B cell (primary cell): ENCODE data around the gene SEC14L5. TPM values are rescaled to one million over a fixed set of nuclear protein-coding genes. Genes with fewer than 3 reads are reported as not detected.

Source experiments
- ATAC-seq: fragments of 200-7000 bp; cut with Tn5 transposase; one replicate; pipeline ENCODE4 v1.10.0; 2021; ENCODE audit warnings: low read depth, mild to moderate bottlenecking, moderate number of reproducible peaks, moderate library complexity
- CTCF ChIA-PET: fragments of 350-600 bp; sonication (Branson Sonifier 250); formaldehyde crosslinking; loops from one replicate; lab custom pipeline; 2021; ENCODE audit warnings: antibody characterized with exemption, inconsistent platforms; lab: Charles Lee
- POLR2A ChIA-PET: fragments of 350-600 bp; sonication (Branson Sonifier 250); formaldehyde crosslinking; loops from one replicate; lab custom pipeline; 2021; ENCODE audit warnings: antibody characterized with exemption; lab: Charles Lee
- DNase-seq: peaks from one replicate; pipeline ENCODE4 v3.0.0; 2013
- H2AFZ ChIP-seq: 2 replicates; pipeline ENCODE4 v1.6.1; 2012; ENCODE audit warnings: mild to moderate bottlenecking, low read depth, low read length; ENCODE audit not compliant: insufficient read depth, poor library complexity, severe bottlenecking
- H3K27ac ChIP-seq, 2 donors: 1 replicate in 1 of 2; 2 replicates in 1 of 2; pipeline ENCODE4 v1.5.1; 2012 to 2013; ENCODE audit warnings: low read length in 2 of 2, mild to moderate bottlenecking in 2 of 2, moderate library complexity in 1 of 2
- H3K27me3 ChIP-seq, 4 experiments: fragments of 200-600 bp in 1 of 4; sonication (generic) in 1 of 4; replicated peaks in 1 of 4; 1 replicate in 2 of 4; 2 replicates in 2 of 4; pipeline versions ENCODE4 v1.6.1 to v1.7.0; 2013 to 2016; ENCODE audit warnings: low read length in 3 of 4, mild to moderate bottlenecking in 2 of 4, mixed read lengths in 1 of 4, moderate library complexity in 1 of 4; ENCODE audit not compliant: insufficient read depth in 4 of 4, control insufficient read depth in 3 of 4; ENCODE audit errors: control extremely low read depth in 1 of 4
- H3K36me3 ChIP-seq, 2 experiments: replicated peaks in 1 of 2; 1 replicate in 1 of 2; 2 replicates in 1 of 2; pipeline versions ENCODE4 v1.6.1 to v1.7.1; 2013; ENCODE audit warnings: low read length in 1 of 2; ENCODE audit not compliant: insufficient read depth in 2 of 2, control insufficient read depth in 1 of 2; ENCODE audit errors: control extremely low read depth in 1 of 2, extremely low read depth in 1 of 2
- H3K4me1 ChIP-seq, 2 donors: fragments of 200-600 bp in 1 of 2; sonication (generic) in 1 of 2; 1 replicate in 1 of 2; 2 replicates in 1 of 2; pipeline versions ENCODE4 v1.5.1 to v1.6.1; 2013 to 2017; ENCODE audit warnings: low read length in 2 of 2; ENCODE audit not compliant: control insufficient read depth in 2 of 2, insufficient read depth in 2 of 2
- H3K4me2 ChIP-seq: replicated peaks from 2 replicates; pipeline ENCODE3; 2012; ENCODE audit warnings: mild to moderate bottlenecking, low read depth, low read length; ENCODE audit not compliant: poor library complexity, severe bottlenecking
- H3K4me3 ChIP-seq, 5 experiments: fragments of 200-600 bp in 1 of 5; sonication (generic) in 1 of 5; 1 replicate in 3 of 5; 2 replicates in 2 of 5; pipeline versions ENCODE4 v1.5.1 to v1.7.0; 2011 to 2016; ENCODE audit warnings: low read length in 4 of 5, mild to moderate bottlenecking in 4 of 5, low read depth in 2 of 5, control low read depth in 1 of 5, moderate library complexity in 1 of 5; ENCODE audit not compliant: insufficient read depth in 1 of 5; ENCODE audit errors: control extremely low read depth in 1 of 5, extremely low read depth in 1 of 5
- H3K79me2 ChIP-seq: fragments of 200-600 bp; sonication (generic); one replicate; pipeline ENCODE4 v1.6.0; 2016; ENCODE audit warnings: low read length; ENCODE audit not compliant: control insufficient read depth, insufficient read depth
- H3K9ac ChIP-seq: fragments of 200-600 bp; sonication (generic); 2 replicates; pipeline ENCODE4 v1.6.1; 2017; ENCODE audit warnings: mild to moderate bottlenecking, low read length, moderate library complexity
- H3K9me3 ChIP-seq, 3 donors: one replicate each; pipeline versions ENCODE4 v1.6.1 to v1.7.1; 2013; ENCODE audit warnings: low read length in 2 of 3; ENCODE audit not compliant: control insufficient read depth in 2 of 3, insufficient read depth in 1 of 3; ENCODE audit errors: control extremely low read depth in 1 of 3
- H4K20me1 ChIP-seq: 2 replicates; pipeline ENCODE4 v1.6.0; 2012; ENCODE audit warnings: mild to moderate bottlenecking, low read length; ENCODE audit not compliant: insufficient read depth, control insufficient read depth, poor library complexity, severe bottlenecking
- H3K27ac Mint-ChIP-seq: one replicate; pipeline ENCODE4 v1.8.0; 2021; ENCODE audit warnings: mixed read lengths
- H3K27me3 Mint-ChIP-seq: one replicate; pipeline ENCODE4 v1.8.0; 2021; ENCODE audit warnings: mixed read lengths
- H3K4me1 Mint-ChIP-seq: one replicate; pipeline ENCODE4 v1.8.0; 2021; ENCODE audit warnings: mixed read lengths
- H3K4me3 Mint-ChIP-seq: one replicate; pipeline ENCODE4 v1.8.0; 2021; ENCODE audit warnings: mixed read lengths
- H3K9me3 Mint-ChIP-seq: one replicate; pipeline ENCODE4 v1.8.0; 2022; ENCODE audit warnings: mixed read lengths; ENCODE audit not compliant: insufficient read depth
- EZH2 ChIP-seq: IDR thresholded peaks from 2 replicates; pipeline ENCODE4 v1.6.1; 2012; ENCODE audit warnings: borderline replicate concordance, low read depth, mild to moderate bottlenecking, moderate library complexity, low read length; ENCODE audit not compliant: insufficient read depth, poor library complexity, severe bottlenecking
- WGBS: methylation state at CpG from one replicate; pipeline ENCODE4 v1.1.5; 2013; ENCODE audit warnings: missing lambda C conversion rate; ENCODE audit not compliant: insufficient coverage; 5-methylcytosine and 5-hydroxymethylcytosine counted together
- intact Hi-C: fragments of 100-400 bp; cut with micrococcal nuclease; formaldehyde crosslinking; loops from one replicate; pipeline ENCODE4 v1.10.0; 2022
- polyA plus RNA-seq: library from polyadenylated mRNA; depleted of rRNA; stranded (reverse); fragments of >200 nt; gene quantifications from 2 replicates; pipeline ENCODE4 v1.2.3, GENCODE V29; 2012
- total RNA-seq, 2 donors: library from RNA; stranded (reverse); fragments of 120-200 nt in 1 of 2; gene quantifications; 1 replicate in 1 of 2; 2 replicates in 1 of 2; pipeline versions ENCODE4 v1.2.3 to v1.2.4, GENCODE V29; 2013 to 2022
- TF ChIP-seq, protein P1 (sequence below): fragments of 200-600 bp; IDR thresholded peaks from one replicate; pipeline ENCODE4 v1.8.0; 2022; ENCODE audit warnings: antibody characterized with exemption, mild to moderate bottlenecking

SEC14L5 gene
- total and polyA plus RNA-seq, 2 donors (not counting 1 experiment from before 2014, with no cell fraction given), result not detected

DNA sequence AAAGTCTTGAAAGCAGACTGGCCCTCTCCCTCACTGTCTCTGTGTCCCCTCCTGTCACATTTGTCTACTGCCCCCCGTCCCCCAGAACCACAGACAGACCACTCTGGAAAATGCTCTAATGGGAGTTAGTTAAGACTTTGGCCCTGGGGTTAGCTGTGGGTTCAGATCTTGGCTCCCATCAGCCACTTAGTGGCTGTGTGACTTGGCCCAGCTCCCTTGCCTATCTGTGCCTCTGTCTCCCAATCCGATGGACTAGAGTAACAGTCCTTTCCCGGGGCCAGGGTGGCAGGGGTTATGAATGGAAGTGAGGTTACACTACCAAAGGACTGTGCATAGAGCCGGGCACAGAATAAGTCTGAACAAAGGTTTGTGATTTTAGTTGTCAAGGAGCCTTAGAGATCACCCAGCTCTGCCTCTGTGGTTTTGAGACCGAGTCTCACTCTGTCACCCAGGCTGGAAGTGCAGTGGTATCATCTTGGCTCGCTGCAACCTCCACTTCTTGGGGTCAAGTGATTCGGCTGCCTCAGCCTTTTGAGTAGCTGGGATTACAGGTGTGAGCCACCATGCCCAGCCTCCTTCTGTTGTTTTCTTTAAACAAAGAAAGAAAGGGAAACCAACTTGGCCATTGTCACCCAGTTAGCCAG is 44.9 kb upstream of the SEC14L5 start:
- H3K9me3 ChIP-seq, result peaks cover 0 to 4% (median 0%) of the 10 kb centered on the region in 3 donors
- TF ChIP-seq EZH2, result no peak
- TF ChIP-seq, protein P1, sequence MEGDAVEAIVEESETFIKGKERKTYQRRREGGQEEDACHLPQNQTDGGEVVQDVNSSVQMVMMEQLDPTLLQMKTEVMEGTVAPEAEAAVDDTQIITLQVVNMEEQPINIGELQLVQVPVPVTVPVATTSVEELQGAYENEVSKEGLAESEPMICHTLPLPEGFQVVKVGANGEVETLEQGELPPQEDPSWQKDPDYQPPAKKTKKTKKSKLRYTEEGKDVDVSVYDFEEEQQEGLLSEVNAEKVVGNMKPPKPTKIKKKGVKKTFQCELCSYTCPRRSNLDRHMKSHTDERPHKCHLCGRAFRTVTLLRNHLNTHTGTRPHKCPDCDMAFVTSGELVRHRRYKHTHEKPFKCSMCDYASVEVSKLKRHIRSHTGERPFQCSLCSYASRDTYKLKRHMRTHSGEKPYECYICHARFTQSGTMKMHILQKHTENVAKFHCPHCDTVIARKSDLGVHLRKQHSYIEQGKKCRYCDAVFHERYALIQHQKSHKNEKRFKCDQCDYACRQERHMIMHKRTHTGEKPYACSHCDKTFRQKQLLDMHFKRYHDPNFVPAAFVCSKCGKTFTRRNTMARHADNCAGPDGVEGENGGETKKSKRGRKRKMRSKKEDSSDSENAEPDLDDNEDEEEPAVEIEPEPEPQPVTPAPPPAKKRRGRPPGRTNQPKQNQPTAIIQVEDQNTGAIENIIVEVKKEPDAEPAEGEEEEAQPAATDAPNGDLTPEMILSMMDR, result no peak
- DNase-seq (no peak), ATAC-seq (no peak)
- ChIA-PET CTCF (no interaction called here), POLR2A (no interaction called here)
- Mint-ChIP-seq H3K4me3 (no peak overlapping the region), H3K9me3 (no peaks in the 10 kb centered on the region), H3K4me1 (no peaks in the 10 kb centered on the region), H3K27ac (no peak overlapping the region), H3K27me3 (peaks cover 13% of the 10 kb centered on the region)
- intact Hi-C loops, result no loop called here
- no peak overlapping the region for H3K4me2 ChIP-seq
- H3K4me3 ChIP-seq, result no peak overlapping the region
- no peaks in the 10 kb centered on the region for H3K4me1 ChIP-seq
- no peaks in the 10 kb centered on the region for H3K79me2 ChIP-seq
- H3K36me3 ChIP-seq, result no peaks in the 10 kb centered on the region
- no peak overlapping the region for H3K27ac ChIP-seq
- no peak overlapping the region for H3K9ac ChIP-seq
- H2AFZ ChIP-seq, result no peak overlapping the region
- H3K27me3 ChIP-seq, result peaks cover 0 to 12% (median 1%) of the 10 kb centered on the region in 4 experiments
- H4K20me1 ChIP-seq, result no peaks in the 10 kb centered on the region
- 92% methylated on average over 5 of the region's 7 CpGs for WGBS

DNA sequence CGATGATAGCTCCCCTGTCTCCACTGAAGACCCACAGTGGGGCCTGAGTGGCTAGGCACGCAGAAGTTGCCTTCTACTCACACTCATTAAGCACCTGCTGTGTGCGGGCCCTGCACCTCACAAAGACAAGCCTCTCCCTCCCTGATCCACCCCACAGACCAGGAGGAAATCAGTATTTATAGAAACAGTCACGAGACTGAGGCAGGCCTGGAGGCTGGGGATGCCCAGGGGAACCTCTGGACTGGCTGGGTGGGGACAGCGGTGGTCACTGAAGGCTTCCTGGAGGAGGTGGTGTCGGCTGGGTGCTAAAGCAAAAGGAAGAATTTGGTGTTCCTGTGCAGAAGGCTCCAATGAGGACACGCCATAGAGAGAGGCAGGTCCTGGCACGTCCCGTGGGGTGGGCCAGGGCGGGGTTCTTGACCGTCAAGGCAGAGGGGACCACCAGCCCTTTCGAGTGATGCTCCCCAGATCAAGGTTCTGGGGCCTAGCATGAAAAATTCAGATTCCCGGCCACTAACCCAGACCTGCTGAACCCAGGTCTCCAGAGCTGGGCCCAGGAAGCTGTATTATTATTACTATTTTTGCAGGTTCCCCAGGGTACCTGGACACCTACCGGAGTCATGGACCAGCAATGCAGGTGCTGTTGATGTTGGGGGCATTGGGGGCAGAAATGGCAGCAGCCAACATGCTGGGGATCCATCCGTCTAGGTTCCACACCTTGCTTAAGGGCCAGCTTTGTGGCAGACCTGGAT is 44.2 kb upstream of the SEC14L5 start:
- Histone ChIP-seq H3K4me1 (no peaks in the 10 kb centered on the region), H3K9me3 (peaks cover 0 to 4% (median 0%) of the 10 kb centered on the region in 3 donors), H3K27me3 (peaks cover 0 to 12% (median 1%) of the 10 kb centered on the region in 4 experiments), H3K4me3 (no peak overlapping the region), H2AFZ (no peak overlapping the region), H3K27ac (no peak overlapping the region), H3K79me2 (no peaks in the 10 kb centered on the region), H3K36me3 (no peaks in the 10 kb centered on the region), H3K9ac (no peak overlapping the region), H3K4me2 (no peak overlapping the region), H4K20me1 (no peaks in the 10 kb centered on the region)
- Mint-ChIP-seq H3K27me3 (peaks cover 14% of the 10 kb centered on the region), H3K4me3 (no peak overlapping the region), H3K4me1 (no peaks in the 10 kb centered on the region), H3K9me3 (no peaks in the 10 kb centered on the region), H3K27ac (no peak overlapping the region)
- ATAC-seq (no peak), DNase-seq (no peak)
- 91% methylated on average over 15 of the region's 15 CpGs for WGBS
- no peak for TF ChIP-seq EZH2
- TF ChIP-seq, protein P1, result no peak
- ChIA-PET CTCF (no interaction called here), POLR2A (no interaction called here)
- intact Hi-C loops, result no loop called here
